ENCODE data around the gene KPRP. TPM values are rescaled to one million over a fixed set of nuclear protein-coding genes. Genes with fewer than 3 reads are reported as not detected.

Gene KPRP, protein sequence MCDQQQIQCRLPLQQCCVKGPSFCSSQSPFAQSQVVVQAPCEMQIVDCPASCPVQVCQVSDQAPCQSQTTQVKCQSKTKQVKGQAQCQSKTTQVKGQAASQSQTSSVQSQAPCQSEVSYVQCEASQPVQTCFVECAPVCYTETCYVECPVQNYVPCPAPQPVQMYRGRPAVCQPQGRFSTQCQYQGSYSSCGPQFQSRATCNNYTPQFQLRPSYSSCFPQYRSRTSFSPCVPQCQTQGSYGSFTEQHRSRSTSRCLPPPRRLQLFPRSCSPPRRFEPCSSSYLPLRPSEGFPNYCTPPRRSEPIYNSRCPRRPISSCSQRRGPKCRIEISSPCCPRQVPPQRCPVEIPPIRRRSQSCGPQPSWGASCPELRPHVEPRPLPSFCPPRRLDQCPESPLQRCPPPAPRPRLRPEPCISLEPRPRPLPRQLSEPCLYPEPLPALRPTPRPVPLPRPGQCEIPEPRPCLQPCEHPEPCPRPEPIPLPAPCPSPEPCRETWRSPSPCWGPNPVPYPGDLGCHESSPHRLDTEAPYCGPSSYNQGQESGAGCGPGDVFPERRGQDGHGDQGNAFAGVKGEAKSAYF
- polyA plus RNA-seq (ENCODE audit: insufficient read length in 4 of 4), result not detected

DNA sequence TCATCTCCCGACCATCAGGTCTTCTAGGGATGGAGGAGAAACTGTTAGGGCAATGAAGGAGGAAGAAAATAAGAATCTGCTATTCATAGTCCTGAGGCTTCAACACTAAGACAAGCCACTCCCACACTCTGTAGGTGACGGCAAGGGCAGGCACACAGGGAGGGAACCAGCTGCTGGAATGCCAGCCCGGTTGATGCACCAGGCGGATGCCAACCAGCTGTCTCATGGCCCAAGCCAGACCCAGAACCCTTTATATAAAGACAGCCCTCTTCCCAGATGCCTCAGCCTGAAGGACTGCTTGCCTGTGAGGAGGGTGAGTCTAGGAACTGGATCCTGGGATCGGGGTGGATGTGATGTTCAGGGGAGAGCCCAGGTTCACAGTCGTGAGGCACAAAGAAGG, at the start of gene KPRP:
Gene KPRP (plus strand): TSS at position 279 of the 400 bp plus-strand sequence. CDS start 1,564 bp downstream, outside the sequence.
- DNase-seq (ENCODE audit: low read depth in 4 of 4, low spot score in 2 of 4), result no peak

DNA sequence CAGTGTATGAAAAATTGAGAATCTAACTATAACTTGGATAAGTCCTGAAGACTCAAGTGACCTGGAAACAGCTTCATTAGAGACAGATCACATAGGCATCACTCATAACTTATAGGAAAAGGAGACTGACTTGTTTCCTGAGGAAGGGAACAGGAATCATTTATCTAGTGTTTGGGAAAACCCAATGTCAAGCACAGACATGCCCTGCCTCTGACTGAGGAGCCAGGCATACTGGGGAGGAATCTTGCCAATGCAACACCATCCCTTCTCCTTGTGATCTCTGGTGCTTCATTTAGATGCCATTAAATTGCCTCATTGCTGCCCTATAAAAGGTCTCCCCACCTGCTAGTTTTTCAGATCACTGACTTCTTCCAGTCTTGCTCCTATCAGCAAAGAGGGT, 39.6 kb upstream of the KPRP start:
- no peak for DNase-seq (ENCODE audit: low read depth in 4 of 4, low spot score in 2 of 4)

DNA sequence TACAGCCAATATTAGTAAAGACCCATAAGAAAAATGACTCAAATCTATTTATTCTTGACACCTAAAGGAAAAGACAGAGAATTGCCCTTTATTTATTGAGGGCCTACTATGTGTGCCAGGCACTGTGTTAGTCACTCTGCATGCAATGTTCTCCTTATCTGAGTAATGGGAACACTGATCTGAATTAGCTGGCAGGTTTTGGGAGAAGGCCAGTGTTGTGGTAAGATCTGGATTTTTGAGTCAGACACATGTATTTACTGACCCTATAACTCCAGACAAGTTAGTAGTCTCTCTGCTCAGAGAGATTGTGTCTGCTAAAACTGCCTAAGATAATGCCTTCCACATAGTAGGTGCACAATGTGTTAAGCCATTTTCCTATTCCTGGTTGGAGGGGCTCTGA, 32.6 kb upstream of the KPRP start:
- no peak for DNase-seq (ENCODE audit: low read depth in 4 of 4, low spot score in 2 of 4)

DNA sequence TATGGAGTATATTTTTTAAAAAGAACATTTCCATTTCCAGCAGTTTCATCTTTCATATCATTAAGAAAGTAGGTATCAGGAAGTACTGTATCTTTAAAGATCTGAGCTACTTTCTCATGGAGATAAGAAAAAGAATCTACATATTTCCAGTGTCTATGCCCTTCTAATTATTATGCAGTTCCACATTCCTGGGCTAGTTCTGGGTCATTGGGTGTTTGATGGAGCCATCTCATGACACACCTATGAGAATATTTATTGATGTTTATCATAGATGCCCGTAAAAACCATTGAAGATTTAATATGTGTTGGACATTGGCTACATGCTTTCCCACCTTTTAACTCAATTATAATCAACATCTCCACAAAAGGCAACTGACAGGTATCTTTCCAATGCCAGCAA, 28.8 kb upstream of the KPRP start:
- no peak for DNase-seq (ENCODE audit: low read depth in 4 of 4, low spot score in 2 of 4)

DNA sequence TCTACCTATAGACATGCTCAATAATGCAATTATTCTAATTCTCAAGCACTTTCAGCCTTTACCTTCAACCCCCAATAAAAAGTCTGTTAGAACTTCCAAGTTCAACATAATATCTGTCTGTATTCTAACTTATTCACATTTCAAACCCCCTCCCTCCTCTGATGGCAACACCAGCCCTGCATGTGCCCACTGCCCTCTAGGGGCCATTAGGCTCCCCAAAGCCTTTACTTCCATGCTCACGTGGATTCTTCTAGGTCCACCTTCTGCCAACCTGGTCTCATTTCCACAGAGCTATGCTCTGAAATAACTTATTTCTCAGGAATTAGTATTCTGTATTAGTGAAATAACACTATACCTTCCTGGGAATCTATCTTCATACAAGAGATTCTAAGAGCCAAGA, 22.2 kb upstream of the KPRP start:
- DNase-seq (ENCODE audit: low read depth in 4 of 4, low spot score in 2 of 4), result no peak

DNA sequence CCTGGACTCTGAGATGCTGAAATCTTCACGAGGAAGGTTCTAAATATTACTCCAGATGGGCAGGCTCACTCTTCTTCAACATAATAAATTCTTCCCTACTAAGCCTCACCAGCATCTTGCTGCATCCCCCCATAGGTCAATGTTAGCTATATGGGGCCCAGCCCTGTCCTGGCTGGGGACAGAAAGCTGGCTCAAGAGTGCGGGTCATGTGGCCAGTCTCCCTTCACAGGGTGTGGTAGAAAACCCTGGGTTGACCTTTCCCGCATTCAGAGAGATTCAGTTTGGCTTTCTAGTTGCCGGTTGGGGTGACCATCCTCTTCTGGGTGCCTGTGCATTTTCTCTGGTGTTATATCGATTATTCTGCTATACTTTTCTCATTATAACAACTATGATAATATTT, 19.8 kb upstream of the KPRP start:
- no peak for DNase-seq (ENCODE audit: low read depth in 4 of 4, low spot score in 2 of 4)

DNA sequence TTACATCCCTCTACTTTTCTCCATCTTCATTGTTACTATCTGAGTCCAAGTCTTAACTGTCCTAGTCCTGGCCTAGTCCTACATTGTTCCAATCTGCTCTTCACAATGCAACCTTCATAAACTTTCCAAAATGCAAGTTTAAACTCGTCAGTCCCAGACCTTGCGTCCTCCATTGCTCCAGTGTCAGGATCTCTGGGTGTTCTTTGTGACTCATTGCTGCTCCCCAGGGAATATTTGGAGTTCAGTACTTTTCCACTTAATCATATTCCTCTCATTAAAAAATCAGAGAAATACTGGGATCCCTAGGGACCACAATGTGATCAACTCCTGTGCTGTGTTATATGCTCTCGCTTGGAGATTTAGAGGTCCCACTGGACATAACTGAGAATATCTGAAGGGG, 18.0 kb upstream of the KPRP start:
- DNase-seq (ENCODE audit: low read depth in 4 of 4, low spot score in 2 of 4), result no peak

DNA sequence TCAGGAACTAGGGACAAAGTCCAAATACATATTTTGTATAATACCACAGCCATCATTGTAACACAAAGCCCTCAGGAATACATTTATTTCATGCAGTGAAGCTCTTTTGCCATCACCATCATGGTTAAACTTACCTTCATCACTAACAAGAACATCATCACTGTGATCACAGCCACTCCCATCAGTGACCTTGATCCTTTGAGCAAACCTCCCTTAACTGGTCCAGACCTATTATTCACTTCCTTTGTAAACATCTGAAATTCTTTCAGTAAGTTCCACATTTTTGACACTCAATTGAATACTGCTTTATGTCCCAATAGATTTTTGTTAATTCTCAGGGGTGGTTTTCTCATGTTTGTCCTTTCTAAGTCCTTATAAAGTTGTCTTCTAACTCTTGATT, 16.2 kb upstream of the KPRP start:
- DNase-seq (ENCODE audit: low read depth in 4 of 4, low spot score in 2 of 4), result no peak

DNA sequence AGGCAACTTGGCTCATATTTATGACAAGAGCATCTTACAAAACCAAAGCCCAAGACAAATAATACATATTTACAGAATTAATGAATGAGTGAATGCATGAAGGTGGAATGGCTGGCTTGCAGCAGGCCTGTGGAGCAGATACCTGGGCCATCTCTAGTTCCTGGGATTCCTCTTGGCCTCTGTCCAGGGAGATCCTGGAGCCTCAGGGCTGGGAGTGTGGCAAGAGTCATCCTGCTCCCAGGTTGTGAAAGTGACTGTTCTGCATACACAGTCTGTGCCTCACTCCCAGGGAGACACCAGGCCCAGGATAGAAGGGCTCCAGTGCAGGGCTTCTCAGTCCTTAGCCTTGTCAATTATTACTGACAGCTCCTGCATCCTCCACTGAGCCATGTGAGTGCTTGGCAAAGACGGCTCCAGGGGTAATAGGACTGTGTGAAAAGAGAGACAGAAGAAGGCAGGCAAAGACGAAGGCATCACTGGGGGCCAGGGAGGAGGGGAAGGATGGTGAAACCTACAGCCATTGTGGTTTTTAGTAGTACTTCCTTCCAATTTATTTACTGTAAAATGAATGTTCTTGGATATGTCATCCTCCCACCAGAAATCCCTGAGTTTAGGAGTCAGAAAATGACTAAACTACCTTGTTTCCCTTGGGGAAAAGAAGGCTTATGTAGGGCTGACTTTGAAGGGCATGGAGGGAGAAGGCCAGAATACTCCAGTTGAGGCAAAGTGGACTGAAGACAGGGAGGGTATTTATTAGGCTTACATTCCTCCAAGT, 14.3 kb upstream of the KPRP start:
- DNase-seq (ENCODE audit: low read depth in 4 of 4, low spot score in 2 of 4), result no peak

DNA sequence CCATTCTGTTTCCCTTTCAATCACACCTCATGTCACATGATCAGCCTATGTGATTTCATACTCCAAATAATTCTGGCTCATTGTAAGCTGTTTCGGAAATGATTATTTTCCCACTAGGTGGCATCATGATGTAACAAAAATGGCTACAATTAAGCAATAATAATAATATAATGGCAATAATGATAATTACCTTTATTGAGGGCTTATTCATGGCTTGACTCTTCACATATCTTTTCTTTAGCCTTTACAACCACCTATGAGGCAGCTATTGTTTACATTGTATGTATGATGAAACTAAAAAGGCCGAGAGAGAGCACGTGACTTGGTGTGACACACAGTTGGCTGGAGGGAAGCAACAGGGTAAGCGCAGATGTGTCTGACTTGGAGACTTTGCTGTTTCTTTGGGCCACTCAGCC, 12.5 kb upstream of the KPRP start:
- DNase-seq (ENCODE audit: low read depth in 4 of 4, low spot score in 2 of 4), result no peak

DNA sequence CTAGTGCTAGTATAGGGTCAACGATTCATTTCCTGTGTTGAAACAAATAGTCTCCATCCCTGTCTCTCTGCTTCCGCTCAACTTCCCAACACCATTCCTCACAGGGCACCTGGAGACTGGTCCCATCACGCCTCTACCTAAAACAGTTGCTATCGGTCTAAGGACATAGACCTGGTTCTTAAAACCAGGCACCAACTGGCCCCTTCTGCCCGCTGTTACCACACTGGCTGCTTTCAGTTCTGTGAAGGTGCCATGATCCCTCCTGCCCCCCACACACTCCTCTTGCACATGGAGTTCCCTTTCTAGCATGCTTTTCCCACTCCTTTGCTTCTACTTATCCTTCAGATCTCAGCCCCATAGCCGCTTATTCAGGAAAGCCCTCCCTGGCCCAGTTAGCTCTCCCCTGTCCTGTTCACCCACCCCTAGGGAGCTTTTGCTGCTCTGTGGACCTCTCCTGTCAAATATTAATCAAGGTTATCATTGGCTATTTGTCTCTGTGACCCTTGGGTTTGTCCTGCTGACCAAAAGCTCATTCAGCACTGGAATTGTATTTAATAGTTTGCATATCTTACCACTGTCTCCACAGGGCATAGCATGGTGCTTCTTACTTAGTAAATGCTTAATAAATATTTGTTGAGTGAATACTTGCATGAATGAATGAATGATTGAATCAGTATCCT, 11.9 kb upstream of the KPRP start:
- DNase-seq (ENCODE audit: low read depth in 4 of 4, low spot score in 2 of 4), result no peak

DNA sequence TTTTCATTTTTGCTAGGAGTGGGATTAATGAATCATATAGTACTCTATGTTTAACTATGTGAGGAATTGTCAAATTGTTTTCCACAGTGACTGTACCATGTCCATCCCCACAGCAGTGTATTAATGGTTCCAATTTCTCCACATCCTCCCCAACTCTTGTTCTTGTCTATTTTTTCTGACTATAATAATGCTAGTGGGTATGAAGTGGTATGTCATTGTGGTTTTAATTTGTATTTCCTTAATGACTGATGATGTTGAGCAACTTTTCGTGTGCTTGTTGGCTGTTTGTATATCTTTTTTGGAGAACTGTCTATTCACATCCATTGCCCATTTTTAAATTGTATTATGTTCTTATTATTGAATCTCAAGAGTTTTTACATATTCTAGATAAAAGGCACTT, 10.0 kb upstream of the KPRP start:
- no peak for DNase-seq (ENCODE audit: low read depth in 4 of 4, low spot score in 2 of 4)

DNA sequence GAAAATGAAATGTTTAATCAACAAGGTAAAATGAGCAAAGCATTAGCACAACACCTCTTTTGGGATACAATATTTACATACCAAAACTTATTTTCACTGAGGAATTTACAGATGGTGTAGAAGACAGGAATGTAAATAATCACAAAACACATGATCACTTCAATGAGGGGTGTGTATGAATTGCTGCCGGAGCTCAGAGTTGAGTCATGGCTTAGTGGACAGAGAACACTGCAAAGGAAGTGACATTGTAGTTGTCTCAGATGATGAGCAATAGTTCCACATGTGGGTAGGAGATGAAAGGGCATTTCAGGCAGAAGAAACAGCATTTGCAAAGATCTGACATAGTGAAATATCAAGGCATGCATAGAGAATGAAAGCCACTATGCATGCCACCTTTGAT, 5.6 kb upstream of the KPRP start:
- DNase-seq (ENCODE audit: low read depth in 4 of 4, low spot score in 2 of 4), result no peak

DNA sequence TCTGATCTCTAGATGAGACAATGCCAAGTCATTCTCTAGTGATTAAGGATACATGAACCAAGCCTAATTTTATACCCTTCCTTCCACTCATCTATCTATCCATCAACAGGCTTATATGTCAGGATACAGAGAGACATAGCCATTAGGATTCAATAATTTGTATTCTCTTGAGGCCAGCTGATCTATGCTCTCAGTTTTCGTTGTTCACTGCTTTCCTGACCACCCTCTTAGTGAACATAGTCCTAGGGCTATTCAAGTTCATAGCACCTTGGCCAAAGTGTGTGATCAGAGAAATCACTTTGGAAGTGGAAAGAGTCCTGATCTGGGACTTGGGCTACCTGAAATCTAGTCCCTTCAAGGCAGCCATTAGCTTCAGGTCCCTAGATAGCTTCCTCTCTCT, 4.2 kb upstream of the KPRP start:
- no peak for DNase-seq (ENCODE audit: low read depth in 4 of 4, low spot score in 2 of 4)

DNA sequence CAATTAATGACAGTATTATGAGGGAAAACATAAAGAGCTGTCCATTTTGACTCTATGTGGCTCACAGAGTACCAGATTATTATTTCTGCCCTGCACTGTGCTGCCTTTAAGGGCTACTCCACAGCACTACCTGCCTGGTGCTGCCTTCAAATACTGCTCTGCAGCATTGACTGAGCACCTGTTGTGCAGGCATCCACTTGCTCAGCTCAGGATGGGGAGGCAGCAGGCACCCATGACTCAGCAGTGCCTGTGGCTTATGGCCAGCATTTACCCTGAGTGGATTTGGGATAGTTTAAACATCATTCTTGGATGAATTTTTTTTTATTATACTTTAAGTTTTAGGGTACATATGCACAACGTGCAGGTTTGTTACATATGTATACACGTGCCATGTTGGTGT, 953 bp upstream of the KPRP start:
- DNase-seq (ENCODE audit: low read depth in 4 of 4, low spot score in 2 of 4), result no peak

DNA sequence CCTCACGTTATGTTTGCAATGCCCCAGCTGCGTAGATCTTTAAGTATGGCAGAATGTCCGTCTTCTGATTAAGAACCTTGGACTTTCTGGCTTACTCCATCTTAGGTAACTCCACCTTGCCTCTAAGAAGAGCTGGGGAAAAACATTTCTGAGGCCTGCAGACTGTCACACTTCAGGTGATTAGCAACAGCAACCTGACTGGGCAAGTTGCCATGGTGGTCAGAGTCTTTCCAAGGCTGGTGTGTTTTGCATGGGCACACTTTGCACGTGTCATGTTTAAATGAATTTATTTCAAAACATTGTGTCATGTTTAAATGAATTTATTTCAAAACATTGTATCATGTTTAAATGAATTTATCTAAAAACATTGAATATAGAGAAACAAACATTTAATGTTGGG, 811 bp downstream of the KPRP start:
- no peak for DNase-seq (ENCODE audit: low read depth in 4 of 4, low spot score in 2 of 4)

DNA sequence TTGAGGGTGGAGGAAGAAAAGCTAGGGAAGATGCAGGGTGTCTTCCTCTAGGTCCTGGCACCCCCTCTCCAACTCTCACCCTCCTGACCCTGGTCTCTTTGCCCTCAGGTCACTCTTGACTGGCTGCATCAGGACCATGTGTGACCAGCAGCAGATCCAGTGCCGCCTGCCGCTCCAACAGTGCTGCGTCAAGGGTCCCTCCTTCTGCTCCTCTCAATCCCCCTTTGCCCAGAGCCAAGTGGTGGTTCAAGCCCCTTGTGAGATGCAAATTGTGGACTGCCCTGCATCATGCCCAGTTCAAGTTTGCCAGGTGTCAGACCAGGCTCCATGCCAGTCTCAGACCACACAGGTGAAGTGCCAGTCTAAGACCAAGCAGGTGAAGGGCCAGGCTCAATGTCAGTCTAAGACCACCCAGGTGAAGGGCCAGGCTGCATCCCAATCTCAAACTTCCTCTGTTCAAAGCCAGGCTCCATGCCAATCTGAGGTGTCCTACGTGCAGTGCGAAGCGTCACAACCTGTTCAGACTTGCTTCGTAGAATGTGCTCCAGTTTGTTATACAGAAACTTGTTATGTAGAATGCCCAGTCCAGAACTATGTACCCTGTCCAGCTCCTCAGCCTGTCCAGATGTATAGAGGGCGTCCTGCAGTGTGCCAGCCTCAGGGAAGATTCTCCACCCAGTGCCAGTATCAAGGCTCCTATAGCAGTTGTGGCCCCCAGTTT, 1.8 kb downstream of the KPRP start:
- DNase-seq (ENCODE audit: low read depth in 4 of 4, low spot score in 2 of 4), result no peak

DNA sequence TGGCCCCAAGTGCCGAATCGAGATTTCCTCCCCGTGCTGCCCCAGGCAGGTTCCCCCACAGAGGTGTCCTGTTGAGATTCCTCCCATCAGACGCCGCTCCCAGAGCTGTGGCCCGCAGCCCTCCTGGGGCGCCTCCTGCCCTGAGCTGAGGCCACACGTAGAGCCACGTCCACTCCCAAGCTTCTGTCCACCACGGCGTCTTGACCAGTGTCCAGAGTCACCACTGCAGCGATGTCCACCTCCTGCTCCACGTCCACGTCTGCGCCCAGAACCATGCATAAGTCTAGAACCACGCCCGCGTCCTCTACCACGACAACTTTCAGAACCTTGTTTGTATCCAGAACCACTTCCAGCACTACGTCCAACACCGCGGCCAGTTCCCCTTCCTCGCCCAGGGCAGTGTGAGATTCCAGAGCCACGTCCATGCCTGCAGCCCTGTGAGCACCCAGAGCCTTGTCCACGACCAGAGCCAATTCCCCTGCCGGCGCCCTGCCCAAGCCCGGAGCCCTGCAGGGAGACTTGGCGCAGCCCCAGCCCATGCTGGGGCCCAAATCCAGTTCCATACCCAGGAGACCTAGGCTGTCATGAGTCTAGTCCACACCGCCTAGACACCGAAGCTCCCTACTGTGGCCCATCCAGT, 2.8 kb downstream of the KPRP start:
- DNase-seq (ENCODE audit: low read depth in 4 of 4, low spot score in 2 of 4), result no peak

DNA sequence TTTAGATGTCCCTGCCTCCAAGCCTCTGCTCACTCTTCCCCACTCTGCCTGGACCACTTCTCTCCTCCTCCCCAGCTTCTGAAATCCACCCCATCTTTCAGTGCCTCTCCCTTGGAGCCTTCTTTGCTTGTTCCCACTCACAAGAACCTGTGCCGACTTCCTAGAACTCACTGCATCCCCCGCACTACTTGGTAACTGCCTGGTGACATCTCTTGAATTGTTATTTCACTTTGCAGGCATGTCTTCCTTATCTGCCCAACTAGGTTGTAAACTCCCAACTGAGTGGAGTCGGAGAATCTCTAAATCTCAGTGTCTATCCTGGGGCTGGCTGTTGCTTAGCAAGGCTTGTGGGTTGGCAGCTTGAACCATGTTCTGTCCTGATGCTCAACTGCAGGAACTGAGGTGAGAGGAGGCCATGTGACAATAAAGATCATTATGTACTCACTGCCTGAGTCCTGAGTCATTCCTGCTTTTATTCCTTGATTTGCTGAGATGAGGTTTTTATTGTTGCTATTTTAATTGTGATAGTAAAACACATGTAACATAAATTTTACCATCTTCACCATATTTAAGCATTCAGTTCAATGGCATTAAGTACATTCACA, 3.9 kb downstream of the KPRP start:
- DNase-seq (ENCODE audit: low read depth in 4 of 4, low spot score in 2 of 4), result no peak
